H1 (cell line): Measurements from ENCODE around the gene KRT14. TPM values are rescaled to one million over a fixed set of nuclear protein-coding genes. Genes with fewer than 3 reads are reported as not detected.

Experiments used
- BCL11A ChIP-seq, 2 experiments: IDR thresholded peaks; one replicate each; pipeline ENCODE4 v1.6.1; 2011; ENCODE audit warnings: low read depth in 2 of 2, low read length in 2 of 2, mild to moderate bottlenecking in 2 of 2
- CEBPB ChIP-seq: IDR thresholded peaks from 2 replicates; pipeline ENCODE4 v1.6.1; 2012; ENCODE audit warnings: low read depth, low read length
- CHD7 ChIP-seq: fragments of 300-600 bp; sonication (generic); IDR thresholded peaks from 2 replicates; pipeline ENCODE4 v1.7.1; 2012; ENCODE audit warnings: low read length, moderate library complexity, mild to moderate bottlenecking, inconsistent platforms; ENCODE audit not compliant: insufficient replicate concordance
- KDM4A ChIP-seq: IDR thresholded peaks from one replicate; pipeline ENCODE4 v1.7.1; 2012; ENCODE audit warnings: low read depth, mild to moderate bottlenecking, moderate library complexity, low read length, inconsistent platforms; ENCODE audit not compliant: severe bottlenecking
- RBBP5 ChIP-seq: IDR thresholded peaks from 2 replicates; pipeline ENCODE4 v1.7.1; 2012; ENCODE audit warnings: low read depth, mild to moderate bottlenecking, inconsistent platforms, low read length, moderate library complexity, borderline replicate concordance
- SIX5 ChIP-seq: IDR thresholded peaks from 2 replicates; pipeline ENCODE4 v1.6.1; 2011; ENCODE audit warnings: mild to moderate bottlenecking, low read depth, low read length
- TAF7 ChIP-seq: optimal IDR thresholded peaks from 2 replicates; pipeline ENCODE3; 2011; ENCODE audit warnings: low read depth, mild to moderate bottlenecking, inconsistent platforms, low read length, moderate library complexity, borderline replicate concordance
- polyA plus RNA-seq, 7 experiments: library from polyadenylated mRNA; depleted of rRNA in 3 of 7; stranded (reverse) in 5 of 7; unstranded in 2 of 7; fragments of >200 nt in 5 of 7; fragments of 200-250 nt in 2 of 7; gene quantifications; 1 replicate in 5 of 7; 2 replicates in 1 of 7; 4 replicates in 1 of 7; pipeline versions ENCODE4 v1.2.1 to v1.2.3, GENCODE V29; 2011 to 2013; ENCODE audit warnings: missing spikeins in 2 of 7, mixed read lengths in 2 of 7
- total RNA-seq: library from RNA; stranded (reverse); fragmentation: NEBNext Ultra II Directional; extraction: Animal tissue kit (Norgen Biotek cat#: 25700); gene quantifications from 2 replicates; pipeline ENCODE4 v1.2.1, GENCODE V29; 2021

Gene KRT14
- total and polyA plus RNA-seq, 2 of the 8 experiments (the other 6 are each of a cell fraction or from before 2014, with no cell fraction given): 0.35 TPM; not detected in 1

- TF ChIP-seq CHD7 (no peak), TAF7 (no peak), BCL11A (IDR thresholded peaks at IDR 0.05; ENCODE audit: low read depth in 2 of 2, low read length in 2 of 2) (no peak), KDM4A (no peak), CEBPB (no peak), SIX5 (no peak), RBBP5 (no peak)
Observed at GRCh38 chr17:41586863-41587495, at the start of gene KRT14 (continued).
